H1 (cell line): ENCODE measurements around the gene CROCC2. TPM values are rescaled to one million over a fixed set of nuclear protein-coding genes. Genes with fewer than 3 reads are reported as not detected.

Source experiments
- CTCF ChIA-PET: fragments of 300-600 bp; sonication (Branson Sonifier 250); formaldehyde crosslinking; loops from one replicate; lab custom pipeline; 2021; ENCODE audit not compliant: partially characterized antibody; lab: Charles Lee
- POLR2A ChIA-PET: fragments of 300-600 bp; sonication (Branson Sonifier 250); formaldehyde crosslinking; loops from one replicate; lab custom pipeline; 2021; ENCODE audit warnings: inconsistent platforms; ENCODE audit not compliant: partially characterized antibody; lab: Charles Lee
- DNase-seq, 2 experiments: peaks; one replicate each; pipeline versions ENCODE4 v3.0.0 to v3.0.0-alpha.2; 2010 to 2022; ENCODE audit warnings: low spot score in 2 of 2, low read depth in 1 of 2, mixed read lengths in 1 of 2
- FAIRE-seq: peaks from 2 replicates; lab custom pipeline; 2011; peaks lifted over from hg19 to GRCh38; lab: Jason Lieb, UNC
- H2AFZ ChIP-seq: 2 replicates; pipeline ENCODE4 v1.8.1; 2012; ENCODE audit warnings: low read length, inconsistent platforms
- H2AK5ac ChIP-seq: 2 replicates; pipeline ENCODE4 v1.6.1; 2013; ENCODE audit warnings: low read depth, low read length
- H2BK120ac ChIP-seq: replicated peaks from 2 replicates; pipeline ENCODE3; 2013; ENCODE audit warnings: low read depth, low read length, inconsistent platforms
- H2BK12ac ChIP-seq: 2 replicates; pipeline ENCODE4 v1.6.1; 2013; ENCODE audit warnings: low read depth, low read length
- H2BK15ac ChIP-seq: 2 replicates; pipeline ENCODE4 v1.6.1; 2013; ENCODE audit warnings: low read length
- H2BK20ac ChIP-seq: 2 replicates; pipeline ENCODE4 v1.6.1; 2013; ENCODE audit warnings: low read length
- H2BK5ac ChIP-seq: 2 replicates; pipeline ENCODE4 v1.6.1; 2013; ENCODE audit warnings: low read depth, low read length
- H3K14ac ChIP-seq: 2 replicates; pipeline ENCODE4 v1.6.1; 2013; ENCODE audit warnings: inconsistent platforms; ENCODE audit not compliant: insufficient read length
- H3K18ac ChIP-seq: 2 replicates; pipeline ENCODE4 v1.6.1; 2013; ENCODE audit warnings: low read length; ENCODE audit errors: extremely low read depth
- H3K23ac ChIP-seq: 2 replicates; pipeline ENCODE4 v1.6.1; 2013; ENCODE audit warnings: inconsistent platforms; ENCODE audit not compliant: insufficient read length
- H3K23me2 ChIP-seq: 2 replicates; pipeline ENCODE4 v1.6.1; 2013; ENCODE audit warnings: low read depth, low read length
- H3K27ac ChIP-seq: 2 replicates; pipeline ENCODE4 v1.6.1; 2011; ENCODE audit warnings: low read depth, low read length, inconsistent platforms
- H3K27me3 ChIP-seq, 4 experiments: replicated peaks in 1 of 4; 1 replicate in 1 of 4; 2 replicates in 3 of 4; pipeline versions ENCODE4 v1.6.1 to v1.8.1; 2011 to 2013; ENCODE audit warnings: low read length in 3 of 4, mild to moderate bottlenecking in 3 of 4, inconsistent platforms in 2 of 4, mixed read lengths in 2 of 4, moderate library complexity in 1 of 4; ENCODE audit not compliant: control insufficient read depth in 3 of 4, insufficient read depth in 3 of 4; ENCODE audit errors: extremely low read depth in 1 of 4
- H3K36me3 ChIP-seq, 4 experiments: 2 replicates each; pipeline versions ENCODE4 v1.6.1 to v1.8.1; 2011 to 2013; ENCODE audit warnings: mild to moderate bottlenecking in 4 of 4, low read length in 3 of 4, moderate library complexity in 2 of 4, control low read depth in 1 of 4, inconsistent platforms in 1 of 4; ENCODE audit not compliant: insufficient read depth in 4 of 4, control insufficient read depth in 2 of 4
- H3K4ac ChIP-seq: replicated peaks from 2 replicates; pipeline ENCODE3; 2013; ENCODE audit warnings: low read length, low read depth, mixed read lengths, inconsistent platforms; ENCODE audit not compliant: insufficient read length
- H3K4me1 ChIP-seq, 4 experiments: replicated peaks in 1 of 4; 1 replicate in 1 of 4; 2 replicates in 3 of 4; pipeline versions ENCODE4 v1.6.1 to v1.8.1; 2011 to 2013; ENCODE audit warnings: low read length in 3 of 4, inconsistent platforms in 2 of 4, mixed read lengths in 1 of 4; ENCODE audit not compliant: insufficient read depth in 4 of 4, control insufficient read depth in 3 of 4
- H3K4me2 ChIP-seq, 2 experiments: 2 replicates each; pipeline versions ENCODE4 v1.6.1 to v1.8.1; 2011 to 2013; ENCODE audit warnings: low read depth in 2 of 2, low read length in 2 of 2, control low read depth in 1 of 2, inconsistent platforms in 1 of 2, mild to moderate bottlenecking in 1 of 2; ENCODE audit not compliant: insufficient read depth in 1 of 2
- H3K4me3 ChIP-seq, 4 experiments: fragments of 200-600, 300-600 bp in 1 of 4; sonication (generic), shearing (Covaris generic), sonication (Bioruptor Twin) in 1 of 4; 2 replicates each; pipeline versions ENCODE4 v1.5.1 to v1.8.1; 2011 to 2016; ENCODE audit warnings: low read length in 4 of 4, low read depth in 3 of 4, control low read depth in 2 of 4, inconsistent platforms in 2 of 4, mild to moderate bottlenecking in 2 of 4, mixed read lengths in 1 of 4, moderate library complexity in 1 of 4; ENCODE audit not compliant: insufficient read depth in 2 of 4; ENCODE audit errors: extremely low read depth in 1 of 4
- H3K56ac ChIP-seq: replicated peaks from 2 replicates; pipeline ENCODE3; 2013; ENCODE audit warnings: low read depth, mild to moderate bottlenecking, mixed read lengths, low read length, inconsistent platforms; ENCODE audit not compliant: insufficient read length
- H3K79me1 ChIP-seq: 2 replicates; pipeline ENCODE4 v1.6.1; 2013; ENCODE audit warnings: low read depth, low read length, control low read depth
- H3K79me2 ChIP-seq, 2 experiments: 2 replicates each; pipeline versions ENCODE4 v1.6.1 to v1.8.1; 2012 to 2013; ENCODE audit warnings: low read length in 2 of 2, mild to moderate bottlenecking in 2 of 2, inconsistent platforms in 1 of 2; ENCODE audit not compliant: insufficient read depth in 2 of 2, control insufficient read depth in 1 of 2
- H3K9ac ChIP-seq, 4 experiments: replicated peaks in 1 of 4; 1 replicate in 1 of 4; 2 replicates in 3 of 4; pipeline versions ENCODE4 v1.6.1 to v1.8.1; 2011 to 2013; ENCODE audit warnings: low read depth in 3 of 4, low read length in 3 of 4, control low read depth in 2 of 4, mild to moderate bottlenecking in 2 of 4, moderate library complexity in 2 of 4, inconsistent platforms in 1 of 4; ENCODE audit errors: extremely low read depth in 1 of 4
- H3K9me3 ChIP-seq, 2 experiments: 2 replicates each; pipeline versions ENCODE4 v1.6.1 to v1.8.1; 2012 to 2013; ENCODE audit warnings: mild to moderate bottlenecking in 2 of 2, moderate library complexity in 2 of 2, control low read depth in 1 of 2, inconsistent platforms in 1 of 2, low read depth in 1 of 2, low read length in 1 of 2, mixed read lengths in 1 of 2; ENCODE audit not compliant: insufficient read depth in 2 of 2
- H4K20me1 ChIP-seq, 2 experiments: replicated peaks in 1 of 2; 2 replicates each; pipeline versions ENCODE3 to v1.8.1; 2011 to 2013; ENCODE audit warnings: inconsistent platforms in 2 of 2, low read length in 2 of 2, mild to moderate bottlenecking in 1 of 2; ENCODE audit not compliant: insufficient read depth in 2 of 2, control insufficient read depth in 1 of 2
- H4K5ac ChIP-seq: 2 replicates; pipeline ENCODE4 v1.6.1; 2013; ENCODE audit warnings: low read length, low read depth, mixed read lengths, inconsistent platforms; ENCODE audit not compliant: insufficient read length
- H4K8ac ChIP-seq: 2 replicates; pipeline ENCODE4 v1.8.0; 2013; ENCODE audit warnings: mild to moderate bottlenecking, moderate library complexity, low read length, inconsistent platforms; ENCODE audit not compliant: insufficient read depth; ENCODE audit errors: extremely low read depth
- H4K91ac ChIP-seq: replicated peaks from 2 replicates; pipeline ENCODE3; 2013; ENCODE audit warnings: low read length, mixed read lengths, inconsistent platforms; ENCODE audit not compliant: insufficient read length
- BRCA1 ChIP-seq: IDR thresholded peaks from 2 replicates; pipeline ENCODE4 v1.6.1; 2012; ENCODE audit warnings: low read depth, low read length, improper control_type of control experiment
- CBX5 ChIP-seq: fragments of 300-800, 300-1000 bp; sonication (generic); IDR thresholded peaks from 2 replicates; pipeline ENCODE4 v1.7.1; 2016; ENCODE audit warnings: antibody characterized with exemption, low read length, low read depth
- CTBP2 ChIP-seq: IDR thresholded peaks from 2 replicates; pipeline ENCODE4 v1.7.0; 2011; ENCODE audit warnings: borderline replicate concordance, mild to moderate bottlenecking, moderate library complexity, mixed read lengths, low read length; ENCODE audit not compliant: insufficient read depth, insufficient read length
- EP300 ChIP-seq, 2 experiments: IDR thresholded peaks; 1 replicate in 1 of 2; 2 replicates in 1 of 2; pipeline ENCODE4 v1.6.1; 2011 to 2012; ENCODE audit warnings: low read depth in 2 of 2, low read length in 2 of 2, mild to moderate bottlenecking in 2 of 2, borderline replicate concordance in 1 of 2, inconsistent platforms in 1 of 2, moderate library complexity in 1 of 2
- EZH2 ChIP-seq: fragments of 200-600 bp; sonication (generic); IDR thresholded peaks from 2 replicates; pipeline ENCODE4 v1.7.1; 2012; ENCODE audit warnings: low read depth, mild to moderate bottlenecking, moderate library complexity, low read length, inconsistent platforms; ENCODE audit not compliant: severe bottlenecking
- FOSL1 ChIP-seq: IDR thresholded peaks from 2 replicates; pipeline ENCODE4 v1.6.1; 2011; ENCODE audit warnings: mild to moderate bottlenecking, low read depth, low read length, moderate library complexity; ENCODE audit not compliant: insufficient read depth
- GABPA ChIP-seq: IDR thresholded peaks from 2 replicates; pipeline ENCODE4 v1.6.1; 2011; ENCODE audit warnings: mild to moderate bottlenecking, low read length, moderate library complexity, borderline replicate concordance; ENCODE audit not compliant: insufficient read depth
- HDAC2 ChIP-seq, 2 experiments: fragments of 300-600 bp in 1 of 2; sonication (generic) in 1 of 2; IDR thresholded peaks; 2 replicates each; pipeline ENCODE4 v1.6.1; 2011 to 2012; ENCODE audit warnings: low read depth in 2 of 2, low read length in 2 of 2, mild to moderate bottlenecking in 2 of 2, moderate library complexity in 2 of 2, borderline replicate concordance in 1 of 2, inconsistent platforms in 1 of 2
- KDM5A ChIP-seq: fragments of 200-600 bp; IDR thresholded peaks from 2 replicates; pipeline ENCODE4 v1.7.1; 2012; ENCODE audit warnings: mild to moderate bottlenecking, low read length, inconsistent platforms, mixed read lengths
- MAFK ChIP-seq: IDR thresholded peaks from 2 replicates; pipeline ENCODE4 v1.6.1; 2012; ENCODE audit warnings: low read depth, mild to moderate bottlenecking, improper control_type of control experiment, low read length
- POLR2AphosphoS5 ChIP-seq: IDR thresholded peaks from 2 replicates; pipeline ENCODE4 v1.6.1; 2011; ENCODE audit warnings: low read depth, low read length
- TAF7 ChIP-seq: optimal IDR thresholded peaks from 2 replicates; pipeline ENCODE3; 2011; ENCODE audit warnings: low read depth, mild to moderate bottlenecking, inconsistent platforms, low read length, moderate library complexity, borderline replicate concordance
- WGBS, 2 experiments: shearing (Covaris generic) in 1 of 2; methylation state at CpG; one replicate each; pipeline versions ENCODE4 v1.1.6 to v1.1.7; 2013 to 2015; ENCODE audit warnings: low lambda C conversion rate in 2 of 2, mixed read lengths in 2 of 2, inconsistent platforms in 1 of 2, low coverage in 1 of 2, missing lambda C conversion rate in 1 of 2; ENCODE audit not compliant: insufficient replicate concordance in 2 of 2, insufficient coverage in 1 of 2, insufficient read length in 1 of 2; ENCODE audit errors: extremely low coverage in 1 of 2, missing lambda C conversion rate in 1 of 2; 5-methylcytosine and 5-hydroxymethylcytosine counted together
- polyA plus RNA-seq, 7 experiments: library from polyadenylated mRNA; depleted of rRNA in 3 of 7; stranded (reverse) in 5 of 7; unstranded in 2 of 7; fragments of >200 nt in 5 of 7; fragments of 200-250 nt in 2 of 7; gene quantifications; 1 replicate in 5 of 7; 2 replicates in 1 of 7; 4 replicates in 1 of 7; pipeline versions ENCODE4 v1.2.1 to v1.2.3, GENCODE V29; 2011 to 2013; ENCODE audit warnings: missing spikeins in 2 of 7, mixed read lengths in 2 of 7
- total RNA-seq: library from RNA; stranded (reverse); fragmentation: NEBNext Ultra II Directional; extraction: Animal tissue kit (Norgen Biotek cat#: 25700); gene quantifications from 2 replicates; pipeline ENCODE4 v1.2.1, GENCODE V29; 2021

CROCC2 gene
- total and polyA plus RNA-seq, 2 of the 8 experiments (the other 6 are each of a cell fraction or from before 2014, with no cell fraction given) = not detected

- no peak overlapping the region for H2BK120ac ChIP-seq
- H3K9ac ChIP-seq = no peak overlapping the region
- H3K4me2 ChIP-seq = no peak overlapping the region
- H4K8ac ChIP-seq = no peak overlapping the region
- no peak overlapping the region for H2BK12ac ChIP-seq
- FAIRE-seq (no peak), DNase-seq (no peak)
- H3K9me3 ChIP-seq = peaks cover 8 to 11% of the 10 kb centered on the region in 2 experiments; a peak in 3 of 4 replicates
- WGBS, 2 experiments = 89% methylated on average over 8 of the region's 8 CpGs; no CpG with 5 or more reads in 1 of the 2 experiments
- H3K56ac ChIP-seq = no peak overlapping the region
- H3K4ac ChIP-seq = no peak overlapping the region
- no peak overlapping the region for H4K5ac ChIP-seq
- no peaks in the 10 kb centered on the region for H4K20me1 ChIP-seq
- no peaks in the 10 kb centered on the region for H3K23me2 ChIP-seq
- no peak overlapping the region for H2BK20ac ChIP-seq
- no peak overlapping the region for H3K14ac ChIP-seq
- no peak overlapping the region for H2BK5ac ChIP-seq
- no peaks in the 10 kb centered on the region; a peak in 1 of 7 replicates for H3K4me1 ChIP-seq
- no peak overlapping the region for H3K4me3 ChIP-seq
- H3K23ac ChIP-seq = no peak overlapping the region
- no peaks in the 10 kb centered on the region for H3K79me2 ChIP-seq
- H2AK5ac ChIP-seq = no peak overlapping the region
- no peak overlapping the region for H3K27ac ChIP-seq
- H3K79me1 ChIP-seq = no peaks in the 10 kb centered on the region
- H3K36me3 ChIP-seq = no peaks in the 10 kb centered on the region
- CTCF ChIA-PET = interaction anchor here (1.1 to 1.2 kb wide), 2 partner anchors 9 to 106 kb away, joined by 3 to 5 read pairs; no protein-coding TSS in a partner anchor
- no peaks in the 10 kb centered on the region for H3K27me3 ChIP-seq
- H3K18ac ChIP-seq = no peak overlapping the region
- no peak overlapping the region for H2AFZ ChIP-seq
- POLR2A ChIA-PET = no interaction called here
- no peak overlapping the region for H2BK15ac ChIP-seq
- H4K91ac ChIP-seq = no peak overlapping the region
- no peak for TF ChIP-seq CBX5
- TF ChIP-seq POLR2AphosphoS5 = no peak
- TF ChIP-seq GABPA = no peak
- no peak for TF ChIP-seq MAFK
- TF ChIP-seq EP300 (IDR thresholded peaks at IDR 0.05; ENCODE audit: borderline replicate concordance in 1 of 2, low read depth in 2 of 2, low read length in 2 of 2) = no peak
- no peak for TF ChIP-seq FOSL1
- TF ChIP-seq CTBP2 = no peak
- TF ChIP-seq EZH2 = no peak
- no peak for TF ChIP-seq HDAC2 (IDR thresholded peaks at IDR 0.05; ENCODE audit: borderline replicate concordance in 1 of 2, low read depth in 2 of 2, low read length in 2 of 2)
- no peak for TF ChIP-seq TAF7
- no peak for TF ChIP-seq KDM5A
- no peak for TF ChIP-seq BRCA1
Measured at GRCh38 chr2:241020629-241021190, 114.6 kb downstream of the CROCC2 start.
